Keratinocyte (primary cell): ENCODE results near the gene MORF4L1.

Experiments used
- CTCF ChIP-seq, 3 experiments: IDR thresholded peaks in 1 of 3; conservative IDR thresholded peaks in 1 of 3; optimal IDR thresholded peaks in 1 of 3; 2 replicates in 2 of 3; 3 replicates in 1 of 3; pipeline versions ENCODE3 to v1.5.1; 2011; ENCODE audit warnings: low read length in 3 of 3, mild to moderate bottlenecking in 3 of 3, moderate library complexity in 2 of 3, control low read depth in 1 of 3, inconsistent platforms in 1 of 3; ENCODE audit not compliant: insufficient read depth in 2 of 3; ENCODE audit errors: extremely low read depth in 1 of 3
- EZH2 ChIP-seq: IDR thresholded peaks from one replicate; pipeline ENCODE4 v1.6.1; 2012; ENCODE audit warnings: inconsistent platforms, mild to moderate bottlenecking, low read length, moderate library complexity

GRCh38 chr15:78828920-78829319, 43.8 kb upstream of the MORF4L1 start:
- TF ChIP-seq EZH2 (no peak), CTCF (optimal IDR thresholded peaks at IDR 0.05 in 1 of 3, IDR thresholded peaks at IDR 0.05 in 1 of 3, conservative IDR thresholded peaks at IDR 0.05 in 1 of 3; ENCODE audit: extremely low read depth in 1 of 3, insufficient read depth in 2 of 3, low read length in 3 of 3) (no peak)
